Measurements from ENCODE around the gene ARID3A. TPM values are rescaled to one million over a fixed set of nuclear protein-coding genes. Genes with fewer than 3 reads are reported as not detected.

Gene ARID3A
- total RNA-seq, 1 experiment from 2014 or later = 239 TPM

- peak overlapping the region; percentile 6 for H3K4me3 Mint-ChIP-seq (ENCODE audit: unreplicated experiment)
- POLR2A ChIA-PET = no interaction called here
- intact Hi-C loops (cut with micrococcal nuclease; ENCODE audit: unreplicated experiment) = no loop called here
- H3K27ac Mint-ChIP-seq (ENCODE audit: unreplicated experiment) = no peak overlapping the region
- no TSS peak for BruUV-seq (replicated peaks)
- CTCF ChIA-PET = no interaction called here
- DNase-seq = no peak
- Histone ChIP-seq H3K27me3 (replicated peaks; ENCODE audit: control insufficient read depth, insufficient read depth, low read length) (peaks cover 2% of the 10 kb centered on the region; the same call in 1 of the 2 replicates), H3K36me3 (ENCODE audit: control insufficient read depth, insufficient read depth, low read length) (peaks cover 2% of the 10 kb centered on the region; the same call in 1 of the 2 replicates), H3K9me3 (no peaks in the 10 kb centered on the region), H3K4me3 (ENCODE audit: low read depth, low read length) (no peak overlapping the region), H3K4me1 (peaks cover 39% of the 10 kb centered on the region)
- no peaks in the 10 kb centered on the region for H3K9me3 Mint-ChIP-seq (ENCODE audit: unreplicated experiment)
- TF ChIP-seq CTCF (IDR thresholded peaks at IDR 0.05; ENCODE audit: insufficient read depth in 1 of 2, low read depth in 1 of 2, low read length in 1 of 2, severe bottlenecking in 1 of 2, unreplicated experiment in 1 of 2) = no peak
- H3K27me3 Mint-ChIP-seq (ENCODE audit: insufficient read depth, unreplicated experiment) = peaks cover 15% of the 10 kb centered on the region
- H3K36me3 Mint-ChIP-seq (ENCODE audit: insufficient read depth, unreplicated experiment) = peaks cover 51% of the 10 kb centered on the region
- H3K4me1 Mint-ChIP-seq (ENCODE audit: low read depth, unreplicated experiment) = no peaks in the 10 kb centered on the region
These were observed 72.2 kb downstream of the ARID3A start for GRCh38 chr19:998064-998463.

GRCh38 chr19:999379-999719 is 73.5 kb downstream of the ARID3A start:
- Mint-ChIP-seq H3K4me1 (ENCODE audit: low read depth, unreplicated experiment) (no peaks in the 10 kb centered on the region), H3K36me3 (ENCODE audit: insufficient read depth, unreplicated experiment) (peaks cover 48% of the 10 kb centered on the region), H3K4me3 (ENCODE audit: unreplicated experiment) (peak overlapping the region; percentile 66), H3K27me3 (ENCODE audit: insufficient read depth, unreplicated experiment) (peaks cover 15% of the 10 kb centered on the region), H3K27ac (ENCODE audit: unreplicated experiment) (no peak overlapping the region), H3K9me3 (ENCODE audit: unreplicated experiment) (no peaks in the 10 kb centered on the region)
- BruUV-seq (replicated peaks) = no TSS peak
- Histone ChIP-seq H3K27me3 (replicated peaks; ENCODE audit: control insufficient read depth, insufficient read depth, low read length) (peaks cover 2% of the 10 kb centered on the region; the same call in 1 of the 2 replicates), H3K36me3 (ENCODE audit: control insufficient read depth, insufficient read depth, low read length) (peaks cover 2% of the 10 kb centered on the region; the same call in 1 of the 2 replicates), H3K4me1 (peaks cover 26% of the 10 kb centered on the region), H3K4me3 (ENCODE audit: low read depth, low read length) (no peak overlapping the region), H3K9me3 (no peaks in the 10 kb centered on the region)
- TF ChIP-seq CTCF (IDR thresholded peaks at IDR 0.05; ENCODE audit: insufficient read depth in 1 of 2, low read depth in 1 of 2, low read length in 1 of 2, severe bottlenecking in 1 of 2, unreplicated experiment in 1 of 2) = no peak
- POLR2A ChIA-PET = no interaction called here
- CTCF ChIA-PET = no interaction called here
- DNase-seq = no peak
- intact Hi-C loops (cut with micrococcal nuclease; ENCODE audit: unreplicated experiment) = no loop called here

- no peaks in the 10 kb centered on the region for H3K9me3 ChIP-seq
- H3K4me1 Mint-ChIP-seq (ENCODE audit: low read depth, unreplicated experiment) = no peaks in the 10 kb centered on the region
- H3K27me3 ChIP-seq (replicated peaks; ENCODE audit: control insufficient read depth, insufficient read depth, low read length) = peaks cover 2% of the 10 kb centered on the region; the same call in 1 of the 2 replicates
- no TSS peak for BruUV-seq (replicated peaks)
- intact Hi-C loops (cut with micrococcal nuclease; ENCODE audit: unreplicated experiment) = loop anchor here (2.0 kb wide), 1 partner anchor 143 kb away; no protein-coding TSS in a partner anchor
- no peaks in the 10 kb centered on the region for H3K9me3 Mint-ChIP-seq (ENCODE audit: unreplicated experiment)
- peaks cover 15% of the 10 kb centered on the region for H3K27me3 Mint-ChIP-seq (ENCODE audit: insufficient read depth, unreplicated experiment)
- peaks cover 46% of the 10 kb centered on the region for H3K36me3 Mint-ChIP-seq (ENCODE audit: insufficient read depth, unreplicated experiment)
- no peak within 1 kb of the TSS for H3K27ac Mint-ChIP-seq (ENCODE audit: unreplicated experiment)
- peak; percentile 73 to 75 for DNase-seq
- H3K4me3 ChIP-seq (ENCODE audit: low read depth, low read length) = peak within 1 kb of the TSS; percentile 30
- ChIA-PET CTCF (interaction anchor here (0.6 kb wide), 1 partner anchor 77 kb away, joined by 5 read pairs; no protein-coding TSS in a partner anchor), POLR2A (no interaction called here)
- H3K36me3 ChIP-seq (ENCODE audit: control insufficient read depth, insufficient read depth, low read length) = peaks cover under 1% of the 10 kb centered on the region; the same call in 1 of the 2 replicates
- peak within 1 kb of the TSS; percentile 69 for H3K4me3 Mint-ChIP-seq (ENCODE audit: unreplicated experiment)
- peak; percentile 47 to 70 for TF ChIP-seq CTCF (IDR thresholded peaks at IDR 0.05; ENCODE audit: insufficient read depth in 1 of 2, low read depth in 1 of 2, low read length in 1 of 2, severe bottlenecking in 1 of 2, unreplicated experiment in 1 of 2)
- H3K4me1 ChIP-seq = peaks cover 23% of the 10 kb centered on the region
These were observed 74.3 kb downstream of the ARID3A start, which contains the start of gene GRIN3B for GRCh38 chr19:1000095-1000494. GRIN3B (plus strand) TSS chr19:1000419; CDS start chr19:1000438, 19 bp downstream.
